HG02642 (cell line): ENCODE measurements around the gene C1QL3.

Source experiments
- ATAC-seq: cut with Tn5 transposase; IDR thresholded peaks from one replicate; pipeline ENCODE4 v1.9.1; 2021; ENCODE audit warnings: mild to moderate bottlenecking; ENCODE audit not compliant: unreplicated experiment, poor library complexity

Gene C1QL3

DNA sequence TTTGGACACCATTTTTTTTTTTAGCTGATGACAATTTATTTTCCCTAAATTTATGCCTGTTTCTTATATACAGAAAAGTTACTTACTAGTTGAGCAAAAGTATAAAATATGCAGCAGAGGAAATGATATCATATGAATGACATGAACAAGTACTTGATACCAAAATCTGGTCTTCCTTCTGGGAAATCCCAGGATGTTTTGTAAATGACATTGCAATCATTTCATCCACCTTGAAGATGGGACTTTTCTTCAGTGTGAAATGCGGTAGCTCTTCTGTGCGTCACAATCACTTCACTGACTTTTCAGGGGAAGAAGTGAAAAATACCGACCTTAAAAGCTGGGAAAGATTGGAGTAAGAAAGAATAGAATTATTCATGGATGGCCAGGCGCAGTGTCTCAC, 23.8 kb downstream of the C1QL3 start:
- no peak for ATAC-seq

DNA sequence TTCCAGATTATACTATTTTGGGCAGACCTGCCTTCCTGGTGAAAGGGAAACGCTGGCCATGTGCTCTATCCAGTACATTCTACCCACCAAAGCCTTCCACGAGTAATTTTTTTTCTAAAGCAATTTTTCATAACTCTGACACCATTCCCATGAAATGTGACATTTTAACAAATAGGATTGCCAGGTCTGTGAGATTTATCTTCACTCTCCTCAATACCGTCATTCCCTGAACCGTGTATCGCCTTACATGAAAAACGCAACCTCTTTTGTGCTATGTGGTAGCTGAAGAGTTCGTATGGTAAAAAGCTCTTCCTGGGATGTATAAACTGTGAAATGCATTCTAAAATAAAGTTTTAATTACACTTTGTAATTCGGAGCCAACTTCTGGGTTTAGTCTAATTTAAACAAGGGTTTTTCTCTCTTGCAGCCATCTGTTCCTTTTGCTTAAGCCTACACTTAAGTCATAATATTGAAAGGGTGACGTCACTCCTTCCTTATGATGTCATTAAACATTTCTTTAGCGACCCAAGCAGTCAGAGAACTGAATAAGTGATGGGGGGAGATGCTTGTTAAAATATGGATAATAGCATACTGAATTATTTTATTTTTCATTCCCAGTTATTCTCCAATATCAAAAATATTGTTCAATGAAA, 27.7 kb downstream of the C1QL3 start:
- ATAC-seq: no peak

- ATAC-seq: no peak
Measured at GRCh38 chr10:16491933-16492332, 29.7 kb downstream of the C1QL3 start.

GRCh38 chr10:16490511-16490910, 31.2 kb downstream of the C1QL3 start:
- no peak for ATAC-seq

GRCh38 chr10:16483241-16483917, 38.3 kb downstream of the C1QL3 start:
- no peak for ATAC-seq

DNA sequence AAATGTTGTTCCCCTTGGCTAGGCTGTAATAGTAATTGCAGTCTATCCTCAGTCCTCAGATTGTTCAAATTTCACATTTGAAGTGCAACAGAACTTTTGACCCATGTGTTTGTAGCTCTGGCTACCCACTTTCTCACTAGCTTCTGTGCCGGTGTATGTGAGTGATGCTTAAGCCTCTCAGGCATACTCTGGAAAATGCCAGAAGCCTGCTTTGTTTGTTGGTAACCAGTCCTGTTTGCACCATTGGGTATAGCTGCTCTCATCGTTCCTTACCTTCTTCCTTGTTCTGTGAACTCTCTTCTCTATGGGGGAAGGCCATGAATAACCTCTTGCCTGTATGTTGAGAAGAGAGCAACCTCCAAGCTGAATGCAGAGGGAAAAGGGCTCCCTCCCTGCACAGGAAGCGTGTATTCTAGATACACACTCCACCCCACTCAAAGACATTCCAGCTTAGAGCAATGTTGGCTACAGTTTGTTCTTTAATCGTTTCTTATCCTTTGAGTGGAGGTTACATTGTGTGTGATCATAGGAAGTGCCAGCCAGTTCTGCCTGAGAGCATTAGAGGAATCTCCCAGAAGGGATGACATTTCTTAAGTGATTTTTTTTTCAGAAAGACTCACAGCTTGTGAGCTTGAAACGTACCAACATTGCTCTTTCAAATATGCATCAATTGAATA, 40.5 kb downstream of the C1QL3 start:
- ATAC-seq: no peak

- ATAC-seq: no peak
Measured at GRCh38 chr10:16478801-16479200, 42.9 kb downstream of the C1QL3 start.

DNA sequence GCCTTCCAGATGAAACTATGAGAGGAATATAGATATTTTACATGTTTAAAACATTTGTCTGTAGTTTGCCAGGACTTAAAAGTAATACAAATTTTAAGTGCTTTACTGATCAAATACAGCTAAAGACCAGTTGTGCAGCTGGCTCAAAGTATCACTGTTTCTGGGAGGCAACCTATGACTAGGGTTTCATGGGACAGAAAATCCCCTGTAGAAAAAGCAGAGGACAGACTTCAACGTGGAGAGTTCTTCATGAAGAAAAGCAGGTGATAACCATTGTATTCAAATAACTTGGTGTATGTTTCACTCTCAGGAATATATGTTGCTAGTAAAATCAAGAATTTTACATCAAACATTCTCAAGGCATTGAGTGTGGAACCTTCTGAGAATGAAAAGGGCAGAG, 43.9 kb downstream of the C1QL3 start:
- ATAC-seq: no peak

DNA sequence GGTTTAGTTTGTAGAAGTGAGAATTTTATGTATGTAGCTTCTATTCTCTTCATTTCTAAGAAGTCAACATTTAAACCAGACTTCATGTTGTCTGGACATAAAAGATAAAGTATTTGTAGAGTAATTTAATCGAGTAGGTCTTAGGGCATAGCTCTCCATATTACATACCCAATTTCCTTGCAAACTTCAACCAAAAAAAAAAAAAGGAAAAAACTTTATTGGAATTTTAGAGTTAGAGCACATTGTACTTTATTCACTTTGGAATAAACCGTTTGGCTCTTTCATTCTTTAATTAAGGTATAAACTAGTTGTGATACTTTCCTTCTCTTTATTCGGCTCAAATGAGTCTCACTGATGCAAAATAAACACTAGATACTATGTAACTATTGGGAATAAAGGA, 48.9 kb downstream of the C1QL3 start:
- ATAC-seq: no peak

DNA sequence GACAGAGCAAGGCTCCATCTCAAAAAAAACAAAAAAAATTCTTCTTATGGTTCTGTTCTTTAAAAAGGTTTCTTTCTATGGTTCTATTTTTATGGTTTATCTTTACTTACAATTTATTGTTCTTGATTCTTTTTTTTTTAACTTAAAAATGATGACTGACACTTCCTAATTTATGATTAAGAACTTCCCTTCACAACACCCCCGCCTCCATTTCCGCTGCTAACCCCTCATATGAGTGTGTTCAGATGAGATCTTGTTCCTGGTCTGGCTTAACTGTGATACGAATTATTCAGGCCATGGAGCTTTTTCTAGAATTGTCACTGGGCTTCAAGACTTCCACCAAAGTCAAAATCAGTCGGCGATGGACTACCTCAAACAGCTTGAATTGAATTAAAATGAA, 50.9 kb downstream of the C1QL3 start:
- ATAC-seq: no peak

- ATAC-seq: no peak
Measured at GRCh38 chr10:16466001-16466400, 55.7 kb downstream of the C1QL3 start.
